A673 (cell line): Measurements from ENCODE around the gene ABR.

Experiments used
- EZH2 ChIP-seq: fragments of 200-600 bp; sonication (generic); IDR thresholded peaks from 2 replicates; pipeline ENCODE4 v1.6.1; 2017; ENCODE audit warnings: borderline replicate concordance, low read depth, mild to moderate bottlenecking, mixed read lengths, antibody characterized with exemption, low read length; ENCODE audit not compliant: poor library complexity, severe bottlenecking
- TF ChIP-seq, protein P1 (sequence below): fragments of 300-800, 200-600 bp; sonication (generic); conservative IDR thresholded peaks from 2 replicates; pipeline ENCODE4 v1.5.1; 2017; ENCODE audit warnings: low read depth, mild to moderate bottlenecking, antibody characterized with exemption, low read length, moderate library complexity, mixed read lengths

GRCh38 chr17:1091190-1091534 lies 88.6 kb downstream of the ABR start:
- TF ChIP-seq, protein P1, sequence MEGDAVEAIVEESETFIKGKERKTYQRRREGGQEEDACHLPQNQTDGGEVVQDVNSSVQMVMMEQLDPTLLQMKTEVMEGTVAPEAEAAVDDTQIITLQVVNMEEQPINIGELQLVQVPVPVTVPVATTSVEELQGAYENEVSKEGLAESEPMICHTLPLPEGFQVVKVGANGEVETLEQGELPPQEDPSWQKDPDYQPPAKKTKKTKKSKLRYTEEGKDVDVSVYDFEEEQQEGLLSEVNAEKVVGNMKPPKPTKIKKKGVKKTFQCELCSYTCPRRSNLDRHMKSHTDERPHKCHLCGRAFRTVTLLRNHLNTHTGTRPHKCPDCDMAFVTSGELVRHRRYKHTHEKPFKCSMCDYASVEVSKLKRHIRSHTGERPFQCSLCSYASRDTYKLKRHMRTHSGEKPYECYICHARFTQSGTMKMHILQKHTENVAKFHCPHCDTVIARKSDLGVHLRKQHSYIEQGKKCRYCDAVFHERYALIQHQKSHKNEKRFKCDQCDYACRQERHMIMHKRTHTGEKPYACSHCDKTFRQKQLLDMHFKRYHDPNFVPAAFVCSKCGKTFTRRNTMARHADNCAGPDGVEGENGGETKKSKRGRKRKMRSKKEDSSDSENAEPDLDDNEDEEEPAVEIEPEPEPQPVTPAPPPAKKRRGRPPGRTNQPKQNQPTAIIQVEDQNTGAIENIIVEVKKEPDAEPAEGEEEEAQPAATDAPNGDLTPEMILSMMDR: no peak
- TF ChIP-seq EZH2: no peak
